RWPE1 (cell line): ENCODE measurements around the gene SHB.
"Not testable (repeated sequence)": the region's sequence is repeated elsewhere in the genome, so short reads cannot be mapped to it uniquely, and the experiment has no call there.

Experiments used
- CTCF ChIA-PET: fragments of 350-600 bp; sonication (Branson Sonifier 250); formaldehyde crosslinking; extraction: SDS; loops from one replicate; lab custom pipeline; 2021; lab: Yijun Ruan, JAX
- POLR2A ChIA-PET: fragments of 400-600 bp; formaldehyde crosslinking; extraction: SDS; loops from one replicate; lab custom pipeline; 2020; ENCODE audit warnings: antibody characterized with exemption; ENCODE audit not compliant: low non-redundant PET; lab: Yijun Ruan, JAX
- DNase-seq: peaks from one replicate; pipeline ENCODE4 v3.0.0; 2012; ENCODE audit warnings: low spot score
- H3K27ac ChIP-seq: fragments of 450-650 bp; 2 replicates; pipeline ENCODE4 v1.5.1; 2017
- CTCF ChIP-seq: fragments of 450-650 bp; conservative IDR thresholded peaks from 2 replicates; pipeline ENCODE4 v1.5.1; 2017; ENCODE audit warnings: low read depth, mild to moderate bottlenecking

SHB gene

DNA sequence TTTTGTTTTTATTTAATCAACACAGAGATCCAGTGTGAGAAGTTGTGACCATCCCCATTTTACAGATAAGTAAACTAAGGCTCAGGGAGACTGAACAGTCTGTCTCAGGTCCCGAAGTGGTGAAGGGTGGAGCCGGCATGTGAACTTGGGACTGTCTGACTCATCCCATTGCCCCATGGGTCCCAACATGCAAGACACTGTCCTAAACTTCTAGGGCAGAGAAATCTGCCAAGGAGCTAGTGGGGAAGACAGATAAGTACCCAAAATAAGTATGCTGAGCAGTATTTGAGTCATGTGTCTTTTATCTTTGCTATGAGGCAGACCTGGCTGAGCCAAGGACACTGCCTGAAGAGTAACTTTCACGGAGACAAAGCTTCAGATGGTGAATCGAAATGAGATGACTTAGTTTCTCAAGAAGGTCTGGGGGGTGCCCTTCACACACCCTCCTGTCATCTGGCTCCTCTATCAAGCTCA is 100.8 kb downstream of the SHB start:
- POLR2A ChIA-PET, result no interaction called here
- CTCF ChIA-PET, result interaction anchor here (0.7 kb wide), 1 partner anchor 16 kb away, joined by 3 read pairs; no protein-coding TSS in a partner anchor
- TF ChIP-seq CTCF, result no peak
- peak overlapping the region; percentile 78 for H3K27ac ChIP-seq
- peak; percentile 57 for DNase-seq

- H3K27ac ChIP-seq, result peak overlapping the region; percentile 78
- no peak for DNase-seq
- TF ChIP-seq CTCF, result no peak
- POLR2A ChIA-PET, result no interaction called here
- CTCF ChIA-PET, result interaction anchor here (0.7 to 1.1 kb wide), 2 partner anchors 10 to 15 kb away, joined by 3 read pairs; no protein-coding TSS in a partner anchor
These were observed 101.3 kb downstream of the SHB start for GRCh38 chr9:37967761-37968080.

GRCh38 chr9:37967014-37967760 is 101.8 kb downstream of the SHB start:
- ChIA-PET CTCF (interaction anchor here (0.5 to 1.1 kb wide), 5 partner anchors 9 to 167 kb away, joined by 3 read pairs; partner anchors contain the start of gene DCAF10), POLR2A (no interaction called here)
- DNase-seq, result peak; percentile 76
- TF ChIP-seq CTCF, result no peak
- peak overlapping the region; percentile 78 for H3K27ac ChIP-seq

- no peak for DNase-seq
- no peak for TF ChIP-seq CTCF
- POLR2A ChIA-PET, result no interaction called here
- peak overlapping the region; percentile 70 for H3K27ac ChIP-seq
- CTCF ChIA-PET, result interaction anchor here (0.6 to 1.1 kb wide), 5 partner anchors 9 to 166 kb away, joined by 3 to 4 read pairs (median 3); partner anchors contain the start of gene DCAF10
These were observed 102.5 kb downstream of the SHB start for GRCh38 chr9:37966412-37967013.

DNA sequence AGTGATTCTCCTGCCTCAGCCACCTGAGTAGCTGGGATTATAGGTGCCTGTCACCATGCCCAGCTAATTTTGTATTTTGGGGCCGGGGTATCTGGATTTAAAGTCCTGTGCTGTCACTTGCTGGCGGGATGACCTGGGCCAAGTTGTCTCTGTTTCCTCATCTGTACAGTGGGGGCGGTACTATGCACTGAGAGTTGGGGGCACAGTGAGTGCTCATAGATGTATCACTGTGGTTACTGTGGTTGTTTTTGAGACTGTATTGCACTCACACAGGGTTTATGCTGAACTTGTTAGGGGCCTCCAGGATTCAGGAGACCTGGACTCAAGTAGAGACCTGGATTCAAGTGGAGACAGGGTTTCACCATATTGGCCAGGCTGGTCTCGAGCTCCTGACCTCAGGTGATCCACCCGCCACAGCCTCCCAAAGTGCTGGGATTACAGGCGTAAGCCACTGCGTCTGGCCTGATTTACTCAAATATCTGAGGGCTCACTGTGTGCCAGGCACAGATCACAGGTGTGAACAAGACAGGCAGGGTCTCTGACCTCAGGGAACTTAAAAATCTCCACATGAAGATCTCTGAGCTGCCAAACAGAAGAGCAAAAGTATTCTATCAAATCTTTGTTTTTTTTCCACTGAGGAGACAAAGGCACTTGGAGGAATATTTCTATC is 103.2 kb downstream of the SHB start:
- peak overlapping the region; percentile 89 for H3K27ac ChIP-seq
- DNase-seq, POLR2A ChIA-PET: not testable (repeated sequence)
- CTCF ChIA-PET, result interaction anchor here (0.6 to 0.8 kb wide), 3 partner anchors 21 to 93 kb away, joined by 3 to 4 read pairs (median 3); no protein-coding TSS in a partner anchor

GRCh38 chr9:37965116-37965515 is 103.9 kb downstream of the SHB start:
- peak overlapping the region; percentile 89 for H3K27ac ChIP-seq
- no peak for DNase-seq
- ChIA-PET CTCF (no interaction called here), POLR2A (no interaction called here)
- TF ChIP-seq CTCF, result no peak
